ENCODE measurements around the gene KHSRP.

DNA sequence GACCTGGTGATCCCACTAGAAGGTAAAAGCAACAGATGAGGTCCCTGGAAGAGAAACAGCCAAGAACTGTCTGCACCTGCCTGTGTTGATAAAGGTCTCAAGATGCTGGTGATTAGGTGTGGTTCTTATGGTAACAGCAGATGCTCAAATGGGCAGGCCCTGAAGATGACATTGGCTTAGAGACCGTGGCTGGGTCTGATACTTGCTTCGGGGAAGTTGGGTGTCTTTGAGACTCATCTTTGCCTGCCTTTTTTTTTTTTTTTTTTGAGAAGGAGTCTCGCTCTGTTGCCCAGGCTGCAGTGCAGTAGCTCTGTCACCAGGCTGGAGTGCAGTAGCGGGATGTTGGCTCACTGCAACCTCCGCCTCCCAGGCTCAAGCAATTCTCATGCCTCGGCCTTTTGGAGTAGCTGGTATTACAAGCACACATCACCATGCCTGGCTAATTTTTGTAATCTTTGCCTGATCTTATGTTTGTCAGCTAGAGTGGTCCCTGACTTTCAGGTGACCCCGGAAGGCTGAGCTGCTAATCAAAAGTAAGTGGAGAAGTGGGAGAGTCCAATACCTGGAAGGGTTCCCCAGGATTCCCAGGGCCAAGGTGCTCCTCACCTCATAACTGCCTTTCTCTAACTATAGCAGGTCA, 27.1 kb upstream of the KHSRP start:
- TF ChIP-seq, protein P1, sequence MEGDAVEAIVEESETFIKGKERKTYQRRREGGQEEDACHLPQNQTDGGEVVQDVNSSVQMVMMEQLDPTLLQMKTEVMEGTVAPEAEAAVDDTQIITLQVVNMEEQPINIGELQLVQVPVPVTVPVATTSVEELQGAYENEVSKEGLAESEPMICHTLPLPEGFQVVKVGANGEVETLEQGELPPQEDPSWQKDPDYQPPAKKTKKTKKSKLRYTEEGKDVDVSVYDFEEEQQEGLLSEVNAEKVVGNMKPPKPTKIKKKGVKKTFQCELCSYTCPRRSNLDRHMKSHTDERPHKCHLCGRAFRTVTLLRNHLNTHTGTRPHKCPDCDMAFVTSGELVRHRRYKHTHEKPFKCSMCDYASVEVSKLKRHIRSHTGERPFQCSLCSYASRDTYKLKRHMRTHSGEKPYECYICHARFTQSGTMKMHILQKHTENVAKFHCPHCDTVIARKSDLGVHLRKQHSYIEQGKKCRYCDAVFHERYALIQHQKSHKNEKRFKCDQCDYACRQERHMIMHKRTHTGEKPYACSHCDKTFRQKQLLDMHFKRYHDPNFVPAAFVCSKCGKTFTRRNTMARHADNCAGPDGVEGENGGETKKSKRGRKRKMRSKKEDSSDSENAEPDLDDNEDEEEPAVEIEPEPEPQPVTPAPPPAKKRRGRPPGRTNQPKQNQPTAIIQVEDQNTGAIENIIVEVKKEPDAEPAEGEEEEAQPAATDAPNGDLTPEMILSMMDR (IDR thresholded peaks at IDR 0.05), result no peak
- TF ChIP-seq EZH2 (IDR thresholded peaks at IDR 0.05; ENCODE audit: borderline replicate concordance, insufficient read depth, low read depth, low read length, poor library complexity, severe bottlenecking), result no peak
